ENCODE measurements around the gene AP3B1. TPM values are rescaled to one million over a fixed set of nuclear protein-coding genes. Genes with fewer than 3 reads are reported as not detected.

The AP3B1 gene
- total and polyA plus RNA-seq, 2 donors (not counting 1 experiment from before 2014, with no cell fraction given) = 26.8 to 58.9 TPM

GRCh38 chr5:78103232-78103918 is 191.1 kb downstream of the AP3B1 start:
- H3K36me3 ChIP-seq (replicated peaks in 1 of 2; ENCODE audit: control extremely low read depth in 1 of 2, control insufficient read depth in 1 of 2, extremely low read depth in 1 of 2, insufficient read depth in 2 of 2, low read length in 1 of 2) = peaks cover 21 to 27% of the 10 kb centered on the region in 2 experiments
- no peak overlapping the region for H3K4me3 ChIP-seq (ENCODE audit: control extremely low read depth in 1 of 5, extremely low read depth in 1 of 5, insufficient read depth in 1 of 5, low read depth in 2 of 5, low read length in 4 of 5)
- H3K4me2 ChIP-seq (replicated peaks; ENCODE audit: low read depth, low read length, poor library complexity, severe bottlenecking) = peak overlapping the region; percentile 11
- intact Hi-C loops (cut with micrococcal nuclease) = no loop called here
- peaks cover 0 to 4% (median 0%) of the 10 kb centered on the region in 3 donors for H3K9me3 ChIP-seq (ENCODE audit: control extremely low read depth in 1 of 3, control insufficient read depth in 2 of 3, insufficient read depth in 1 of 3, low read length in 2 of 3)
- no peak for DNase-seq
- no peaks in the 10 kb centered on the region for H3K9me3 Mint-ChIP-seq (ENCODE audit: insufficient read depth)
- no peak overlapping the region for H3K27ac ChIP-seq (ENCODE audit: low read length in 2 of 2)
- CTCF ChIA-PET = interaction anchor here (0.6 to 1.1 kb wide), 2 partner anchors 11 to 14 kb away, joined by 3 read pairs; no protein-coding TSS in a partner anchor
- no peak overlapping the region for H3K9ac ChIP-seq (ENCODE audit: low read length)
- H3K79me2 ChIP-seq (ENCODE audit: control insufficient read depth, insufficient read depth, low read length) = peaks cover 55% of the 10 kb centered on the region
- peaks cover 23 to 48% of the 10 kb centered on the region in 2 donors for H3K4me1 ChIP-seq (ENCODE audit: control insufficient read depth in 2 of 2, insufficient read depth in 2 of 2, low read length in 2 of 2)
- peak overlapping the region; percentile 57 for H3K27ac Mint-ChIP-seq
- no peak for ATAC-seq (ENCODE audit: low read depth)
- POLR2A ChIA-PET = no interaction called here
- TF ChIP-seq EZH2 (IDR thresholded peaks at IDR 0.05; ENCODE audit: borderline replicate concordance, insufficient read depth, low read depth, low read length, poor library complexity, severe bottlenecking) = no peak
- no peak for TF ChIP-seq CTCF (IDR thresholded peaks at IDR 0.05)
- no CpG with 5 or more reads among the region's 4 CpGs for WGBS (ENCODE audit: insufficient coverage)
- no peak overlapping the region for H2AFZ ChIP-seq (ENCODE audit: insufficient read depth, low read depth, low read length, poor library complexity, severe bottlenecking)
- peaks cover 39% of the 10 kb centered on the region for H3K4me1 Mint-ChIP-seq
- no peaks in the 10 kb centered on the region for H3K27me3 ChIP-seq (replicated peaks in 1 of 4; ENCODE audit: control extremely low read depth in 1 of 4, control insufficient read depth in 3 of 4, insufficient read depth in 4 of 4, low read length in 3 of 4)
- H3K4me3 Mint-ChIP-seq = no peak overlapping the region
- no peaks in the 10 kb centered on the region for H4K20me1 ChIP-seq (ENCODE audit: control insufficient read depth, insufficient read depth, low read length, poor library complexity, severe bottlenecking)
- H3K27me3 Mint-ChIP-seq = no peaks in the 10 kb centered on the region

- H3K4me1 Mint-ChIP-seq = peaks cover 33% of the 10 kb centered on the region
- intact Hi-C loops (cut with micrococcal nuclease) = no loop called here
- H3K79me2 ChIP-seq (ENCODE audit: control insufficient read depth, insufficient read depth, low read length) = peaks cover 55% of the 10 kb centered on the region
- no peak overlapping the region for H3K9ac ChIP-seq (ENCODE audit: low read length)
- H2AFZ ChIP-seq (ENCODE audit: insufficient read depth, low read depth, low read length, poor library complexity, severe bottlenecking) = no peak overlapping the region
- H3K27ac Mint-ChIP-seq = peak overlapping the region; percentile 4
- H3K9me3 Mint-ChIP-seq (ENCODE audit: insufficient read depth) = no peaks in the 10 kb centered on the region
- H3K36me3 ChIP-seq (replicated peaks in 1 of 2; ENCODE audit: control extremely low read depth in 1 of 2, control insufficient read depth in 1 of 2, extremely low read depth in 1 of 2, insufficient read depth in 2 of 2, low read length in 1 of 2) = peaks cover 21 to 27% of the 10 kb centered on the region in 2 experiments
- peaks cover 15 to 40% of the 10 kb centered on the region in 2 donors for H3K4me1 ChIP-seq (ENCODE audit: control insufficient read depth in 2 of 2, insufficient read depth in 2 of 2, low read length in 2 of 2)
- CTCF ChIA-PET = interaction anchor here (1.1 kb wide), 1 partner anchor 14 kb away, joined by 3 read pairs; no protein-coding TSS in a partner anchor
- peaks cover 0 to 4% (median 0%) of the 10 kb centered on the region in 3 donors for H3K9me3 ChIP-seq (ENCODE audit: control extremely low read depth in 1 of 3, control insufficient read depth in 2 of 3, insufficient read depth in 1 of 3, low read length in 2 of 3)
- peak overlapping the region; percentile 24 for H3K4me2 ChIP-seq (replicated peaks; ENCODE audit: low read depth, low read length, poor library complexity, severe bottlenecking)
- H3K27me3 Mint-ChIP-seq = no peaks in the 10 kb centered on the region
- ATAC-seq (ENCODE audit: low read depth) = no peak
- no peak overlapping the region for H3K4me3 ChIP-seq (ENCODE audit: control extremely low read depth in 1 of 5, extremely low read depth in 1 of 5, insufficient read depth in 1 of 5, low read depth in 2 of 5, low read length in 4 of 5)
- no peaks in the 10 kb centered on the region for H3K27me3 ChIP-seq (replicated peaks in 1 of 4; ENCODE audit: control extremely low read depth in 1 of 4, control insufficient read depth in 3 of 4, insufficient read depth in 4 of 4, low read length in 3 of 4)
- no peak for DNase-seq
- no peak overlapping the region for H3K27ac ChIP-seq (ENCODE audit: low read length in 2 of 2)
- H4K20me1 ChIP-seq (ENCODE audit: control insufficient read depth, insufficient read depth, low read length, poor library complexity, severe bottlenecking) = no peaks in the 10 kb centered on the region
- POLR2A ChIA-PET = no interaction called here
- no peak overlapping the region for H3K4me3 Mint-ChIP-seq
- TF ChIP-seq EZH2 (IDR thresholded peaks at IDR 0.05; ENCODE audit: borderline replicate concordance, insufficient read depth, low read depth, low read length, poor library complexity, severe bottlenecking) (no peak), CTCF (IDR thresholded peaks at IDR 0.05) (no peak)
Observed at GRCh38 chr5:78102500-78102899, 192.0 kb downstream of the AP3B1 start.
